Measurements from ENCODE around the gene ADAM22.

Gene ADAM22

DNA sequence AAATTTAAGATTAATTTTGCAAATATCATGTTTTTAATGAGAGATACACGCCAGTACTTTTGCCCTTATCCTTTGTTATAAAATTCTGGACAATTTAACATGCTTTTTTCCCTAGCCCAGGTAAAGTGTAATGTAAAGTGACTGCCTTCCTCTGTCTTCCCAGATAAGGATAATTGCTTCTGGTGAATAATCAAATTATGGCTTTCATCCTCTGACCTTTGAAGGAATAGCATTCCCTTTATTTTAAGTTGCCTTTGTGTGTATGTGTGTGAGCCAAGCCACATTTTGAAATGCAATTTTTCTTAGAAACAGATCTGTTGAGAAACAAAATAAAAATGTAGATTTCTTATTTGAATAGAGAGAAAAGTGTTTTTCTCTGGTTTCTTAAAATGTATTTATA is 107.5 kb downstream of the ADAM22 start:
- H3K27me3 Mint-ChIP-seq (ENCODE audit: low read depth), result no peaks in the 10 kb centered on the region

GRCh38 chr7:88042157-88042556 is 108.1 kb downstream of the ADAM22 start:
- no peaks in the 10 kb centered on the region for H3K36me3 Mint-ChIP-seq (ENCODE audit: low read depth)
- H3K27me3 Mint-ChIP-seq (ENCODE audit: low read depth), result no peaks in the 10 kb centered on the region
- peaks cover 12% of the 10 kb centered on the region for H3K4me1 Mint-ChIP-seq (ENCODE audit: low read depth)
- H3K4me3 Mint-ChIP-seq, result peak overlapping the region; percentile 7
- no peak overlapping the region for H3K27ac Mint-ChIP-seq
- no peaks in the 10 kb centered on the region for H3K9me3 Mint-ChIP-seq

More for the DNA sequence above, 107.5 kb downstream of the ADAM22 start:
- no peak overlapping the region for H3K4me3 Mint-ChIP-seq
- H3K4me1 Mint-ChIP-seq (ENCODE audit: low read depth), result peaks cover 12% of the 10 kb centered on the region
- H3K36me3 Mint-ChIP-seq (ENCODE audit: low read depth), result no peaks in the 10 kb centered on the region
- H3K9me3 Mint-ChIP-seq, result no peaks in the 10 kb centered on the region
- H3K27ac Mint-ChIP-seq, result no peak overlapping the region

DNA sequence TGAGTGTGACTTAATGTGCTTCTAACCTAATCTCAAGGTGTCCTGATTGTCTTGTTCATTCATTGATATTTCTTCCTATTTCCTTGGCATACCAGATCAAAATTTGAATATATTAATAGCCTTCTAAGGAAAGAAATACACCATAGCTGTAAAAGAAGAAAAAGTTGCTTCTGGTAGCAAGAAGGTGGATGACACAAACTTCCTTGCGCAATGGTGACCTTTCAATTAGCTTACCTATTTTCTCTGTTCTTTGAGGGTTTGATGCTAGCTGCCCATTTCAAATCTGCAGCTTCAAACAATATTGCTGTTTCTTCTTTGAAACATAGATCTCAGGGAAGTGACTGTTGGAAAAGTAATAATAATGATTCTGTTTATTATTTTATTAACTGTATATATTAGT is 108.8 kb downstream of the ADAM22 start:
- Mint-ChIP-seq H3K36me3 (ENCODE audit: low read depth) (no peaks in the 10 kb centered on the region), H3K9me3 (no peaks in the 10 kb centered on the region), H3K4me3 (no peak overlapping the region), H3K4me1 (ENCODE audit: low read depth) (peaks cover 12% of the 10 kb centered on the region), H3K27me3 (ENCODE audit: low read depth) (no peaks in the 10 kb centered on the region), H3K27ac (no peak overlapping the region)

DNA sequence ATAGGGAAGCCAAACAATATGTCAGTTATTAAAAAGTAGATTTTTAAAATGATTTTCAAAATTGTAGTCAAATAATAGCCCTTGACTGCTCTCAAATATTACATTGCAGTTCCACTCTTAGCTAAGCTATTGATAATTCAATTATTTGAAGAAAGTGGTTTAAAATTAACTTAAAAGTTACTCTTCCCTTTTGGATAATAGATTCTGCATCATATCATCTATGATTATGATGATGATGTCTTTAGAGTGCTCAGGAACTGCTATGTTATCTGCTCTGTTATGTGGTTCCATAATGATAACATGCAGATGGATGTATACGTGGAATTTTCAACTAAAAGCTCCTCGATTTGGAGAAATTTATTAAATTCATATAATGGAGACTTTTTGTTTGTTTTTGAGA is 110.0 kb downstream of the ADAM22 start:
- Mint-ChIP-seq H3K27ac (no peak overlapping the region), H3K4me1 (ENCODE audit: low read depth) (peaks cover 12% of the 10 kb centered on the region), H3K36me3 (ENCODE audit: low read depth) (no peaks in the 10 kb centered on the region), H3K4me3 (no peak overlapping the region), H3K27me3 (ENCODE audit: low read depth) (no peaks in the 10 kb centered on the region), H3K9me3 (no peaks in the 10 kb centered on the region)

GRCh38 chr7:88046839-88047573 is 113.0 kb downstream of the ADAM22 start:
- H3K36me3 Mint-ChIP-seq (ENCODE audit: low read depth), result no peaks in the 10 kb centered on the region
- H3K27ac Mint-ChIP-seq, result no peak overlapping the region
- H3K27me3 Mint-ChIP-seq (ENCODE audit: low read depth), result no peaks in the 10 kb centered on the region

DNA sequence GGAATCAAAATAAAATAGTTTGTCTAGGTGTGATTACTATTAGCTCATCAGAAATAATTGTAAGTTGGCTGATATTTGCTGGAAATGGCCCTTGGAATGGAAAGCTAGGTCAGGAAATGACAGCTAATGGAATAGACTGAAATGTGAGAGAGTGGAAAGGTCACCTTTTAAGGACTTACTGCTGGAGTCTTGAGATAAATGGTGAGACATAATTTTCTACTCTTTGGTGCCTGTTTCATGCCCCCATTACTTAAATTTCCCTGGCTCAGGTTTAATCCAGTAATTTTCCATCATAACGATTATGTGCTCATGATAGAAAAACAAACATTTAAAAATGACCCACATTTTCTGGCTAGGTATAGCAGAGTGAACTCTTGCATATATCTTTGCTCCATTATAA is 123.6 kb downstream of the ADAM22 start:
- Mint-ChIP-seq H3K27me3 (ENCODE audit: low read depth) (no peaks in the 10 kb centered on the region), H3K4me1 (ENCODE audit: low read depth) (no peaks in the 10 kb centered on the region), H3K27ac (no peak overlapping the region), H3K4me3 (no peak overlapping the region), H3K36me3 (ENCODE audit: low read depth) (no peaks in the 10 kb centered on the region), H3K9me3 (no peaks in the 10 kb centered on the region)

More at GRCh38 chr7:88046839-88047573, 113.0 kb downstream of the ADAM22 start:
- Mint-ChIP-seq H3K9me3 (no peaks in the 10 kb centered on the region), H3K4me1 (ENCODE audit: low read depth) (peaks cover 10% of the 10 kb centered on the region), H3K4me3 (no peak overlapping the region)

DNA sequence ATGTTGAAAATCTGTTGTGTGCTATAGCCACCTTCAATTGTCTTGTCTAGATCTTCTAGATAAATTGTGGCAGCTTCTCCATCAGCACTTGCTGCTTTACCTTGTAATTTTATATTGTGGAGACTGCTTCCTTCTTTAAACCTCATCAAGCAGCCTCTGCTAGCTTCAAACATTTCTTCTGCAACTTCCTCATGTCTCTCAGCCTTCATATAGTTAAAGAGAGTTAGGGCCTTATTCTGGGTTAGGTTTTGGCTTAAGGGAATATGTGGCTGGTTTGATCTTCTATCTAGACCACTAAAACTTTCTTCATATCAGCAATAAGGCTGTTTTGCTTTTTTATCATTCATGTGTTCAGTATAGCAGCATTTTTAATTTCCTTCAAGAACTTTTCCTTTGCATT is 128.2 kb downstream of the ADAM22 start:
- H3K27me3 Mint-ChIP-seq (ENCODE audit: low read depth), result no peaks in the 10 kb centered on the region
- H3K4me1 Mint-ChIP-seq (ENCODE audit: low read depth), result no peaks in the 10 kb centered on the region
- H3K9me3 Mint-ChIP-seq, result no peaks in the 10 kb centered on the region
- no peak overlapping the region for H3K27ac Mint-ChIP-seq
- H3K36me3 Mint-ChIP-seq (ENCODE audit: low read depth), result no peaks in the 10 kb centered on the region
- H3K4me3 Mint-ChIP-seq, result no peak overlapping the region

DNA sequence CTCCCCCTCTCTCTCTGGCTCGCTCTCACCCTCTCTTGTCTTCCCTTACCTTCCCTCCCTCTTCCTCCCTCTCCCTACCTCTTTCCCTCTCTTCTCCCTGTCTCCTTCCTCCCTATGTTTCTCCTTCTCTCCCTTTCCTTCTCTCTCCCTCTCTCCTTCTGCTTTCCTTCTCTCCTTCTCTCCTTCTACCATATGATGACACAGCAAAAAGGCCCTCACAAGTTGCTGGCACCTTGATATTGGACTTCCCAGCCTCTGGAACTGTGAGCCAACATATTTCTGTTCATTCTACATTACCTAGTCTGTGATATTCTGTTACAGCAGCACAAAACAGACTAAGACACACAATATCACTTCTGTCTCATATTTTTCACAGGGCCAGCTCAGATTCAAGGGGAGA is 135.0 kb downstream of the ADAM22 start:
- H3K9me3 Mint-ChIP-seq, result no peaks in the 10 kb centered on the region
- no peaks in the 10 kb centered on the region for H3K36me3 Mint-ChIP-seq (ENCODE audit: low read depth)
- H3K4me3 Mint-ChIP-seq, result no peak overlapping the region
- H3K27ac Mint-ChIP-seq, result no peak overlapping the region
- peaks cover 3% of the 10 kb centered on the region for H3K4me1 Mint-ChIP-seq (ENCODE audit: low read depth)
- H3K27me3 Mint-ChIP-seq (ENCODE audit: low read depth), result no peaks in the 10 kb centered on the region

GRCh38 chr7:88071994-88072714 is 138.1 kb downstream of the ADAM22 start:
- no peak overlapping the region for H3K27ac Mint-ChIP-seq
- no peaks in the 10 kb centered on the region for H3K36me3 Mint-ChIP-seq (ENCODE audit: low read depth)
- H3K4me3 Mint-ChIP-seq, result no peak overlapping the region
- H3K4me1 Mint-ChIP-seq (ENCODE audit: low read depth), result peaks cover 3% of the 10 kb centered on the region
- no peaks in the 10 kb centered on the region for H3K27me3 Mint-ChIP-seq (ENCODE audit: low read depth)
- no peaks in the 10 kb centered on the region for H3K9me3 Mint-ChIP-seq

GRCh38 chr7:88072715-88073055 is 138.6 kb downstream of the ADAM22 start:
- H3K27me3 Mint-ChIP-seq (ENCODE audit: low read depth), result no peaks in the 10 kb centered on the region

DNA sequence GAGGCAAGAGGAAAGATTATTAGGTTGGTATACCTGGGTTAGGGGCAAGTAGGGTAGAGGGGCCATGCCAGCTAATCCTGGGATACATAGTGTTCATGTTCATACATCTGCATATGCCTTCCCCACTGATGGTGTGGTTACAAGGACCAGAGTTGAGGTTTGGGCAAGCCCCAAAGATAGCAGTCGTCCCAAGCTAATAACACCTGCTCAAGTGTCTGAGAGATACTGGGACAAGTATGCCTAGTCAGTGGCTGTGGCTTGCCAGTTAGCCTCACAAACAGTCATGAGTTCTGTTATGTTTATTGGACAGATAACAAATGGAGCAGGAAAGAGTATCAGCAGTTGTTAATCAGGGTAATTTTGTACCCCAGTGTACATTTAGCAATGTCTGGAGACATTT is 139.6 kb downstream of the ADAM22 start:
- H3K27ac Mint-ChIP-seq, result no peak overlapping the region

More at GRCh38 chr7:88072715-88073055, 138.6 kb downstream of the ADAM22 start:
- Mint-ChIP-seq H3K4me3 (no peak overlapping the region), H3K9me3 (no peaks in the 10 kb centered on the region), H3K36me3 (ENCODE audit: low read depth) (no peaks in the 10 kb centered on the region), H3K4me1 (ENCODE audit: low read depth) (peaks cover 3% of the 10 kb centered on the region), H3K27ac (no peak overlapping the region)

GRCh38 chr7:88075216-88075615 is 141.2 kb downstream of the ADAM22 start:
- H3K9me3 Mint-ChIP-seq, result no peaks in the 10 kb centered on the region
- H3K4me3 Mint-ChIP-seq, result no peak overlapping the region
- H3K27ac Mint-ChIP-seq, result no peak overlapping the region
- H3K27me3 Mint-ChIP-seq (ENCODE audit: low read depth), result no peaks in the 10 kb centered on the region
- H3K36me3 Mint-ChIP-seq (ENCODE audit: low read depth), result no peaks in the 10 kb centered on the region
- H3K4me1 Mint-ChIP-seq (ENCODE audit: low read depth), result peaks cover 3% of the 10 kb centered on the region

More for the DNA sequence above, 139.6 kb downstream of the ADAM22 start:
- no peaks in the 10 kb centered on the region for H3K27me3 Mint-ChIP-seq (ENCODE audit: low read depth)
- no peaks in the 10 kb centered on the region for H3K36me3 Mint-ChIP-seq (ENCODE audit: low read depth)
- peaks cover 3% of the 10 kb centered on the region for H3K4me1 Mint-ChIP-seq (ENCODE audit: low read depth)
- no peak overlapping the region for H3K4me3 Mint-ChIP-seq
- H3K9me3 Mint-ChIP-seq, result no peaks in the 10 kb centered on the region

DNA sequence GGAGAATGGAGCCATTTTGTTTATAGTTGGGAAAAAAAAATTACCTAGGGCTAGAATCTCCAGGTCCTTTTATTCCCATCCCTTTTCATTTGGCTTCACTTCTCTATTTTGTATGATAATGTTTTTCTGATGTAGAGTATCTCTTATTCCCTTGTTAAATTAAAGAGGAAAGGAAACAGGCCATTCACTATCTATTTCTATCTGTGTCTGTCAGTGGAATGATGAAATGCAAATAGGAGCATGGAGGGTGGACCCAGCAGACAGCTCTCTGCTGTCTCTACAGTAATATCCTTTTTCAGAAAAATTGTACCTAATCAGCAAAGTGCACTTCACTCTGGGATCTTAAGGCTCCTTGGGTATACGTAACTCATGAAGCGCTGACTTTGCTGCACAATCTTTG is 149.8 kb downstream of the ADAM22 start:
- H3K27ac Mint-ChIP-seq, result no peak overlapping the region
- no peaks in the 10 kb centered on the region for H3K27me3 Mint-ChIP-seq (ENCODE audit: low read depth)
- no peaks in the 10 kb centered on the region for H3K9me3 Mint-ChIP-seq
- H3K36me3 Mint-ChIP-seq (ENCODE audit: low read depth), result no peaks in the 10 kb centered on the region
- H3K4me1 Mint-ChIP-seq (ENCODE audit: low read depth), result no peaks in the 10 kb centered on the region
- no peak overlapping the region for H3K4me3 Mint-ChIP-seq

- no peaks in the 10 kb centered on the region for H3K36me3 Mint-ChIP-seq (ENCODE audit: low read depth)
- H3K4me3 Mint-ChIP-seq, result no peak overlapping the region
- H3K4me1 Mint-ChIP-seq (ENCODE audit: low read depth), result peaks cover 4% of the 10 kb centered on the region
- H3K9me3 Mint-ChIP-seq, result no peaks in the 10 kb centered on the region
- H3K27ac Mint-ChIP-seq, result no peak overlapping the region
- H3K27me3 Mint-ChIP-seq (ENCODE audit: low read depth), result no peaks in the 10 kb centered on the region
Measured at GRCh38 chr7:88089561-88089960, 155.5 kb downstream of the ADAM22 start.

GRCh38 chr7:88090240-88090639 is 156.2 kb downstream of the ADAM22 start:
- H3K4me1 Mint-ChIP-seq (ENCODE audit: low read depth), result peaks cover 4% of the 10 kb centered on the region
- H3K36me3 Mint-ChIP-seq (ENCODE audit: low read depth), result no peaks in the 10 kb centered on the region
- H3K9me3 Mint-ChIP-seq, result no peaks in the 10 kb centered on the region
- no peak overlapping the region for H3K27ac Mint-ChIP-seq
- H3K27me3 Mint-ChIP-seq (ENCODE audit: low read depth), result no peaks in the 10 kb centered on the region
- H3K4me3 Mint-ChIP-seq, result no peak overlapping the region
